ENCODE data around the gene PAX7.

Gene PAX7

GRCh38 chr1:18789246-18789645, 158.6 kb downstream of the PAX7 start:
- no peak for DNase-seq (ENCODE audit: low read depth in 1 of 2, low spot score in 1 of 2)

DNA sequence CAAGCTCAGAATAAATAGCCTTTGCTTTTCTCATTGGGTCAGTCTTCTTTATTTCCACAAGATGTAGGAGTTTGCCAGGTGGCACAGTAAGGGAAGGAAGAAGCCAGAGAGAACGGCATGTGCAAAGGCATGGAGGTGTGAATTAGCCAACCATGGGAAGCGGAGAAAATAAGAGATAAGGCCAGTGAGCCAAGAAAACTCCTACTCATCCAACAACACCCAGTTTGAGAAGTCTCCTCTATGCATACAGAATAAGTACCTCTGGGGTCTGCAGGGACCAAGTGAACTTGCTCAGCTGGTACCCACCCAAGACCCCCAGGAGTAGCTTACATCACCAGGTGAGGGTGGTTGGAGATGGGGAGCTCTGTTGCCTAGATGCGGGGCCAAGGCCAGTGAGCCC, 162.1 kb downstream of the PAX7 start:
- no peak for DNase-seq (ENCODE audit: low read depth in 1 of 2, low spot score in 1 of 2)

- DNase-seq (ENCODE audit: low read depth in 1 of 2, low spot score in 1 of 2) = no peak
These were observed 162.5 kb downstream of the PAX7 start for GRCh38 chr1:18793164-18793563.

- no peak for DNase-seq (ENCODE audit: low read depth in 1 of 2, low spot score in 1 of 2)
These were observed 163.4 kb downstream of the PAX7 start for GRCh38 chr1:18794051-18794450.

DNA sequence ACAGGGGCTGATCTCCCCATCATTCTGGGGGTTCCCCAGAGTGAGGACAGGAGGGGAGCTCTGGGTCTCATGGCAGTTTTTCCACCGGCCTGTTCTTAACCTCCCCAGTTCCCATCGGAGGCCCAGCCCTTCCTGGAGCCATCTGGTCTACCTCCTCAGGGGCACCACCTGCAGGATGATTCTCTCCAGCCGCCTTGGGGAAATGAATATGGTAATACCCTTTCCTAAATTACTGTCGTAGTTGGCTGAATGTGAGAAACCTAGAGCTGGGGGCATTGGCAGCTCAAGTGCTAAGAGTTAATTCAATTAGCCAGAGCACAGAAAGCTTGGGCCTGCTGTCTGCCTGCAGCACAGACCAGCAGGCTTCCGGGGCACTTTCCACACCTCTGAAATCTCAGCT, 163.9 kb downstream of the PAX7 start:
- DNase-seq (ENCODE audit: low read depth in 1 of 2, low spot score in 1 of 2) = no peak

DNA sequence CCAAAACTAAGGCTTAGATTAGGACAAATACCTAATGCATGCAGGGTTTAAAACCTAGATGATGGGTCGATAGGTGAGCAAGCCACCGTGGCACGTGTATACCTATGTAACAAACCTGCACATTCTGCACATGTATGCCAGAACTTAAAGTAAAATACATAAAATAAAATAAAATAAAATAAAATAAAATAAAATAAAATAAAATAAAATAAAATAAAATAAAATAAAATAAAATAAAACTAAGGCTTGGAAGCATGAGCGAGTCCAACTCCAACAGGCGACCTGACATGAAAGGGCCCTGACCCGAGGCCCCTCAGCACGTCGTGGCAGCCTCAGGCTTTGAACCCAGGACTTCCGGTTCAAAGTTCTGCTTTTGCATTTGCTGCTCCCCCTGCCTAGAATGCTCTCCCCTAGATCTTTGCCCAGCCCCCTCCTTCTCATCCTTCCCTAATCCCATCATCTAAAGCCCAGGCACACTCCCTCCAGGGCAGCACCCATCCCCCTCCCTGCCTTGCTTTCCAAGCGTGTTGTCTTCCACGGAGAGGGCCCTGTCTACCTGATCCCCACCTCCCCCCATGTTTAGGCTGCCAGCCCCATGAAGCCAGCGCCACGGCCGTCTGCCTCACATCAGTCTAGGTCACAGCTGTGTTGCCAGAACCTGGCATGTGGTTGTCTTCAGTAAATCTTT, 164.5 kb downstream of the PAX7 start:
- DNase-seq (ENCODE audit: low read depth in 1 of 2, low spot score in 1 of 2) = no peak

- no peak for DNase-seq (ENCODE audit: low read depth in 1 of 2, low spot score in 1 of 2)
These were observed 166.3 kb downstream of the PAX7 start for GRCh38 chr1:18796950-18797349.
